HFFc6 (cell line): ENCODE data around the gene SNX30. TPM values are rescaled to one million over a fixed set of nuclear protein-coding genes. Genes with fewer than 3 reads are reported as not detected.
A peak's percentile ranks its signal among the peaks of the same experiment; 100 is the strongest.

ENCODE experiments used
- DNase-seq: peaks from one replicate; pipeline ENCODE4 v3.0.0-alpha.2; 2018
- H3K27ac Mint-ChIP-seq: 2 replicates; pipeline ENCODE4 v1.8.0; 2020; ENCODE audit warnings: mild to moderate bottlenecking, mixed read lengths
- H3K27me3 Mint-ChIP-seq: 2 replicates; pipeline ENCODE4 v1.8.0; 2021; ENCODE audit warnings: mild to moderate bottlenecking, moderate library complexity, mixed read lengths; ENCODE audit not compliant: insufficient read depth
- H3K36me3 Mint-ChIP-seq: 2 replicates; pipeline ENCODE4 v1.8.0; 2021; ENCODE audit warnings: low read depth, mixed read lengths
- H3K4me1 Mint-ChIP-seq: 2 replicates; pipeline ENCODE4 v1.8.0; 2020; ENCODE audit warnings: low read depth, mixed read lengths
- H3K4me3 Mint-ChIP-seq: 2 replicates; pipeline ENCODE4 v1.8.0; 2020; ENCODE audit warnings: mild to moderate bottlenecking, moderate library complexity, mixed read lengths
- H3K9me3 Mint-ChIP-seq: 2 replicates; pipeline ENCODE4 v1.8.0; 2020; ENCODE audit warnings: mild to moderate bottlenecking, mixed read lengths
- CTCF ChIP-seq: fragments of 200-600 bp; sonication (generic); IDR thresholded peaks from 2 replicates; pipeline ENCODE4 v1.5.0; 2021; ENCODE audit warnings: antibody characterized with exemption, mild to moderate bottlenecking
- total RNA-seq, 6 experiments: library from RNA; stranded (reverse); fragmentation: NEBNext Ultra II Directional; extraction: Animal tissue kit (Norgen Biotek cat#: 25700); gene quantifications; 2 replicates in 1 of 6; 3 replicates in 5 of 6; pipeline ENCODE4 v1.2.3, GENCODE V29; 2021

The SNX30 gene
- total RNA-seq, 6 experiments from 2014 or later = 11.1 to 14.9 (median 13.9) TPM

DNA sequence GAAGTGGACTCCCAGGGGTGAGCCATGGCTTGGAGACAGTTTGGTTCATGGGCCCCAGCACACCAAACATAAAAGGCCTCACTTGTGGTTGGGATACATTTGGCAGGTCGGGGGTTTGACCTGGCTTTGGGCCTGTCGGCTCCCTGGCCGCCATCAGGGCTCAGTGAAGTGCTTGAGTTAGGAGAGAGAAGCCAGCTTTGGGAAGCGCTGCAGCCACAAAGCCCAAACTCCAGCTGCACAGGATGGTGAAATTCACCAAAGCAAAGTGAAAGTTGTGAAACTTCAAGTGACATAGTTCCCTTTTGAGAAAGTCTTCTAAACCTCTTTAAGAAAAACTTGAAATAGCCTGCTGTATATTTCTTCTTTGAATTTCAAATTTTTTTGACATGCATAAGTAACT is 112.7 kb downstream of the SNX30 start:
- Mint-ChIP-seq H3K27ac (no peak overlapping the region), H3K4me1 (peaks cover 46% of the 10 kb centered on the region), H3K36me3 (peaks cover 20% of the 10 kb centered on the region), H3K4me3 (no peak overlapping the region), H3K27me3 (no peaks in the 10 kb centered on the region), H3K9me3 (peaks cover 6% of the 10 kb centered on the region)
- DNase-seq = no peak
- no peak for TF ChIP-seq CTCF

DNA sequence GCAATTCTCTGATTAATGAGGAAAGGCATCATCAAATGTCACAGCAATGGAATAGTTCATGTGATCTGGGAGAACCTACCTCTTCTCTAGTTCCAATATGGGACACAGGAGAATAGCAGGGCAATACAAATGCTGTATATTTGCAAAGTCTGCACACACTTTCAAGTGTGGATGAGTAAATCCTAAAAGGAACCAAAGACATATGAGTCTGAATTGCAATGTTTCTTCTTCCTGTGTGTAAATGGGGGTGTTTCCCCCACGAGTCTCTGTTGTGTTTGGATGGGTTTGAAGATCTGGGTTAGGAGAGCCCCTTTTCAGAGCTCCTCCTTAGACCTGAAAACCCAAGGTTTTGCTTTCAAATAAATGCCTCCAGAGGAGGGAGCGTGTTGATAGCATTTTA is 113.2 kb downstream of the SNX30 start:
- peaks cover 20% of the 10 kb centered on the region for H3K36me3 Mint-ChIP-seq
- H3K9me3 Mint-ChIP-seq = peaks cover 6% of the 10 kb centered on the region
- peaks cover 46% of the 10 kb centered on the region for H3K4me1 Mint-ChIP-seq
- no peak for DNase-seq
- no peak overlapping the region for H3K4me3 Mint-ChIP-seq
- H3K27ac Mint-ChIP-seq = no peak overlapping the region
- H3K27me3 Mint-ChIP-seq = no peaks in the 10 kb centered on the region
- TF ChIP-seq CTCF = no peak

DNA sequence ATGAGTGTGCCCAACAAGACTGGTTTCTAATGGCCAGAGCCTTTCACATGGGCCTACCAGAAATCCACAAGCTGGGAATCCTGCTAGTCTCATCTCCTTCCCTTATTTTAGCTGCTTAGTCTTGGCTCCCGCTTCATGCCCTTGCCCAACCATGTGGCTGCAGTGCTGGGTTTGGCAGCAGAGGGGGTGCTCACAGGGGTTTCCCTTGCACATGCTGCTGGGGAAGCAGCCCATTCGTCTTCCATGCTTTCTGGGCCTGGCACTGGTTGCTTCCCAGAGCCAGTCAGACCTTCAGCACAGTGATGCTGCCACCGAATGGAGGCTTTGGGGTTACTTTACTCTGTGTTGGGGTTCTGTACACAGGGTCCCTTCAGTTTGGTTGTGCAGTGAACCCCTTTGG is 113.8 kb downstream of the SNX30 start:
- no peak for DNase-seq
- Mint-ChIP-seq H3K27me3 (no peaks in the 10 kb centered on the region), H3K27ac (no peak overlapping the region), H3K4me1 (peaks cover 45% of the 10 kb centered on the region), H3K9me3 (peaks cover 6% of the 10 kb centered on the region), H3K36me3 (peaks cover 23% of the 10 kb centered on the region), H3K4me3 (no peak overlapping the region)
- no peak for TF ChIP-seq CTCF

GRCh38 chr9:112864982-112865381 is 114.4 kb downstream of the SNX30 start:
- H3K4me3 Mint-ChIP-seq = no peak overlapping the region
- no peak for DNase-seq
- peaks cover 29% of the 10 kb centered on the region for H3K36me3 Mint-ChIP-seq
- peaks cover 6% of the 10 kb centered on the region for H3K9me3 Mint-ChIP-seq
- no peak for TF ChIP-seq CTCF
- H3K27ac Mint-ChIP-seq = no peak overlapping the region
- H3K27me3 Mint-ChIP-seq = no peaks in the 10 kb centered on the region
- peaks cover 45% of the 10 kb centered on the region for H3K4me1 Mint-ChIP-seq

GRCh38 chr9:112866662-112867274 is 116.2 kb downstream of the SNX30 start:
- peaks cover 37% of the 10 kb centered on the region for H3K4me1 Mint-ChIP-seq
- H3K27me3 Mint-ChIP-seq = no peaks in the 10 kb centered on the region
- H3K4me3 Mint-ChIP-seq = no peak overlapping the region; the same call in 1 of the 2 replicates
- H3K27ac Mint-ChIP-seq = peak overlapping the region; percentile 92
- H3K9me3 Mint-ChIP-seq = peaks cover 6% of the 10 kb centered on the region
- no peak for TF ChIP-seq CTCF
- H3K36me3 Mint-ChIP-seq = peaks cover 37% of the 10 kb centered on the region
- DNase-seq = no peak
